H9 (cell line): ENCODE measurements around the gene LIN9. TPM values are rescaled to one million over a fixed set of nuclear protein-coding genes. Genes with fewer than 3 reads are reported as not detected.

ENCODE experiments used
- DNase-seq: peaks from one replicate; pipeline ENCODE4 v3.0.0-alpha.2; 2017
- H2AFZ ChIP-seq: one replicate; pipeline ENCODE4 v1.6.1; 2013; ENCODE audit warnings: mild to moderate bottlenecking, low read length, control low read depth, moderate library complexity
- H2AK5ac ChIP-seq: 2 replicates; pipeline ENCODE4 v1.6.1; 2013; ENCODE audit warnings: low read length, control low read depth, mixed read lengths; ENCODE audit not compliant: insufficient read length
- H2BK120ac ChIP-seq: one replicate; pipeline ENCODE4 v1.6.1; 2013; ENCODE audit warnings: low read depth, mild to moderate bottlenecking, low read length, control low read depth, inconsistent platforms; ENCODE audit not compliant: poor library complexity, severe bottlenecking
- H2BK12ac ChIP-seq: 2 replicates; pipeline ENCODE4 v1.6.1; 2013; ENCODE audit warnings: low read length, control low read depth, mixed read lengths, low read depth; ENCODE audit not compliant: insufficient read length
- H2BK15ac ChIP-seq: 2 replicates; pipeline ENCODE4 v1.6.1; 2013; ENCODE audit warnings: low read depth, low read length, control low read depth
- H2BK20ac ChIP-seq: one replicate; pipeline ENCODE4 v1.6.1; 2013; ENCODE audit warnings: low read depth, mild to moderate bottlenecking, low read length, control low read depth, inconsistent platforms; ENCODE audit not compliant: poor library complexity, severe bottlenecking
- H2BK5ac ChIP-seq: 2 replicates; pipeline ENCODE4 v1.6.1; 2013; ENCODE audit warnings: low read length, control low read depth, mixed read lengths; ENCODE audit not compliant: insufficient read length
- H3K14ac ChIP-seq: 2 replicates; pipeline ENCODE4 v1.6.1; 2013; ENCODE audit warnings: low read length, control low read depth; ENCODE audit not compliant: insufficient read depth
- H3K18ac ChIP-seq: 2 replicates; pipeline ENCODE4 v1.6.1; 2013; ENCODE audit warnings: low read depth, mild to moderate bottlenecking, mixed read lengths, low read length, control low read depth; ENCODE audit not compliant: insufficient read length
- H3K23ac ChIP-seq: 2 replicates; pipeline ENCODE4 v1.6.1; 2013; ENCODE audit warnings: low read length, control low read depth, mixed read lengths, low read depth; ENCODE audit not compliant: insufficient read length
- H3K23me2 ChIP-seq: 2 replicates; pipeline ENCODE4 v1.6.1; 2013; ENCODE audit warnings: low read depth, mild to moderate bottlenecking, mixed read lengths, low read length, control low read depth; ENCODE audit not compliant: insufficient read length, poor library complexity, severe bottlenecking
- H3K27ac ChIP-seq: 2 replicates; pipeline ENCODE4 v1.5.1; 2013; ENCODE audit warnings: low read length, control low read depth, mixed read lengths, low read depth; ENCODE audit not compliant: insufficient read length
- H3K27me3 ChIP-seq: 2 replicates; pipeline ENCODE4 v1.6.1; 2013; ENCODE audit warnings: low read length, control low read depth, inconsistent platforms; ENCODE audit not compliant: insufficient read depth
- H3K4ac ChIP-seq: 2 replicates; pipeline ENCODE4 v1.6.1; 2013; ENCODE audit warnings: low read depth, mild to moderate bottlenecking, control low read depth, inconsistent platforms, low read length, moderate library complexity
- H3K4me1 ChIP-seq: 2 replicates; pipeline ENCODE4 v1.6.1; 2013; ENCODE audit warnings: low read length, control low read depth, inconsistent platforms; ENCODE audit not compliant: insufficient read depth
- H3K4me2 ChIP-seq: 2 replicates; pipeline ENCODE4 v1.6.1; 2013; ENCODE audit warnings: low read length, control low read depth, mixed read lengths; ENCODE audit not compliant: insufficient read length, insufficient read depth
- H3K56ac ChIP-seq: 2 replicates; pipeline ENCODE4 v1.6.1; 2013; ENCODE audit warnings: low read depth, mild to moderate bottlenecking, mixed read lengths, low read length, control low read depth; ENCODE audit not compliant: insufficient read length
- H3K79me1 ChIP-seq: 2 replicates; pipeline ENCODE4 v1.6.1; 2013; ENCODE audit warnings: low read depth, mild to moderate bottlenecking, moderate library complexity, low read length, control low read depth, inconsistent platforms; ENCODE audit not compliant: insufficient read depth, poor library complexity, severe bottlenecking
- H3K79me2 ChIP-seq: 2 replicates; pipeline ENCODE4 v1.6.1; 2013; ENCODE audit warnings: low read length, control low read depth, inconsistent platforms; ENCODE audit not compliant: insufficient read depth
- H3K9ac ChIP-seq: 2 replicates; pipeline ENCODE4 v1.6.1; 2013; ENCODE audit warnings: low read length, control low read depth, mixed read lengths; ENCODE audit not compliant: insufficient read length; ENCODE audit errors: extremely low read depth
- H3K9me3 ChIP-seq: one replicate; pipeline ENCODE4 v1.6.1; 2013; ENCODE audit warnings: low read depth, low read length, inconsistent platforms; ENCODE audit not compliant: control insufficient read depth
- H3T11ph ChIP-seq: one replicate; pipeline ENCODE4 v1.6.1; 2013; ENCODE audit warnings: mild to moderate bottlenecking, low read length, control low read depth, inconsistent platforms
- H4K20me1 ChIP-seq: one replicate; pipeline ENCODE4 v1.6.1; 2013; ENCODE audit not compliant: control insufficient read depth, insufficient read length, insufficient read depth
- H4K5ac ChIP-seq: 2 replicates; pipeline ENCODE4 v1.6.1; 2013; ENCODE audit warnings: low read depth, mild to moderate bottlenecking, mixed read lengths, low read length, control low read depth; ENCODE audit not compliant: insufficient read length
- H4K8ac ChIP-seq: replicated peaks from 2 replicates; pipeline ENCODE4 v1.6.1; 2013; ENCODE audit warnings: low read length, control low read depth, mixed read lengths, low read depth; ENCODE audit not compliant: insufficient read length
- H4K91ac ChIP-seq: 2 replicates; pipeline ENCODE4 v1.6.1; 2013; ENCODE audit warnings: low read depth, mild to moderate bottlenecking, moderate library complexity, mixed read lengths, low read length, control low read depth; ENCODE audit not compliant: insufficient read length
- H3K27ac Mint-ChIP-seq, 3 experiments: 2 replicates in 2 of 3; 3 replicates in 1 of 3; pipeline ENCODE4 v1.8.0; 2020 to 2021; ENCODE audit warnings: mixed read lengths in 3 of 3, mild to moderate bottlenecking in 1 of 3, moderate library complexity in 1 of 3
- H3K27me3 Mint-ChIP-seq: 2 replicates; pipeline ENCODE4 v1.8.0; 2021; ENCODE audit warnings: low read depth, mild to moderate bottlenecking, moderate library complexity, mixed read lengths
- H3K36me3 Mint-ChIP-seq, 3 experiments: 2 replicates in 2 of 3; 3 replicates in 1 of 3; pipeline ENCODE4 v1.8.0; 2020 to 2021; ENCODE audit warnings: low read depth in 3 of 3, mixed read lengths in 3 of 3; ENCODE audit not compliant: insufficient read depth in 1 of 3
- H3K4me1 Mint-ChIP-seq, 2 experiments: 2 replicates each; pipeline ENCODE4 v1.8.0; 2020; ENCODE audit warnings: mixed read lengths in 2 of 2
- H3K4me3 Mint-ChIP-seq, 2 experiments: 2 replicates in 1 of 2; 3 replicates in 1 of 2; pipeline ENCODE4 v1.8.0; 2020 to 2021; ENCODE audit warnings: mild to moderate bottlenecking in 2 of 2, mixed read lengths in 2 of 2, moderate library complexity in 1 of 2
- H3K9me3 Mint-ChIP-seq, 2 experiments: 2 replicates in 1 of 2; 3 replicates in 1 of 2; pipeline ENCODE4 v1.8.0; 2020; ENCODE audit warnings: mild to moderate bottlenecking in 2 of 2, mixed read lengths in 2 of 2, moderate library complexity in 1 of 2
- CTCF ChIP-seq: fragments of 200-600 bp; sonication (generic); conservative IDR thresholded peaks from 3 replicates; pipeline ENCODE4 v1.8.0; 2021; ENCODE audit warnings: antibody characterized with exemption, mild to moderate bottlenecking
- WGBS: extraction: QIAGEN DNeasy Blood & Tissue Kit; methylation state at CpG from one replicate; pipeline ENCODE4 v1.1.7; 2013; ENCODE audit warnings: missing lambda C conversion rate, low lambda C conversion rate, mixed read lengths; ENCODE audit not compliant: insufficient read length; ENCODE audit errors: extremely low coverage; 5-methylcytosine and 5-hydroxymethylcytosine counted together
- total RNA-seq: library from RNA; stranded (reverse); gene quantifications from 2 replicates; pipeline ENCODE4 v1.2.1, GENCODE V29; 2021

LIN9 gene
- total RNA-seq, 1 experiment from 2014 or later = 9.5 TPM

GRCh38 chr1:226203655-226204054 lies 105.3 kb downstream of the LIN9 start:
- no peaks in the 10 kb centered on the region for H3K36me3 Mint-ChIP-seq
- H3K27ac ChIP-seq = no peak overlapping the region
- H3K4me1 Mint-ChIP-seq = peaks cover 9 to 16% of the 10 kb centered on the region in 2 experiments
- no peaks in the 10 kb centered on the region; the same call in 1 of the 2 replicates for H3K4me1 ChIP-seq
- H3K27ac Mint-ChIP-seq = no peak overlapping the region
- WGBS = no CpG with 5 or more reads among the region's 4 CpGs
- no peak overlapping the region for H3K4me3 Mint-ChIP-seq
- no peaks in the 10 kb centered on the region for H3K23me2 ChIP-seq
- no peak overlapping the region for H2BK12ac ChIP-seq
- H2BK5ac ChIP-seq = no peak overlapping the region
- no peaks in the 10 kb centered on the region for H3K79me2 ChIP-seq
- H3K4me2 ChIP-seq = no peak overlapping the region
- no peak overlapping the region for H4K8ac ChIP-seq
- H3K18ac ChIP-seq = no peak overlapping the region
- H2AFZ ChIP-seq = no peak overlapping the region
- H3K27me3 ChIP-seq = no peaks in the 10 kb centered on the region; the same call in 1 of the 2 replicates
- no peak overlapping the region for H4K91ac ChIP-seq
- H3K4ac ChIP-seq = no peak overlapping the region
- H3K79me1 ChIP-seq = no peaks in the 10 kb centered on the region
- no peak overlapping the region for H3T11ph ChIP-seq
- no peak overlapping the region for H4K5ac ChIP-seq
- H3K9ac ChIP-seq = no peak overlapping the region
- H3K56ac ChIP-seq = no peak overlapping the region
- no peaks in the 10 kb centered on the region for H4K20me1 ChIP-seq
- no peak overlapping the region for H2BK20ac ChIP-seq
- peaks cover 8% of the 10 kb centered on the region for H3K27me3 Mint-ChIP-seq
- no peak for TF ChIP-seq CTCF
- no peak overlapping the region; the same call in 1 of the 2 replicates for H3K14ac ChIP-seq
- H2BK120ac ChIP-seq = no peak overlapping the region
- no peak overlapping the region for H3K23ac ChIP-seq
- no peaks in the 10 kb centered on the region for H3K9me3 Mint-ChIP-seq
- H2BK15ac ChIP-seq = no peak overlapping the region
- no peak overlapping the region for H2AK5ac ChIP-seq
- H3K9me3 ChIP-seq = no peaks in the 10 kb centered on the region
- no peak for DNase-seq
